ENCODE results near the gene RSPH10B2.
"Not testable (repeated sequence)": the region's sequence is repeated elsewhere in the genome, so short reads cannot be mapped to it uniquely, and the experiment has no call there.

The RSPH10B2 gene

DNA sequence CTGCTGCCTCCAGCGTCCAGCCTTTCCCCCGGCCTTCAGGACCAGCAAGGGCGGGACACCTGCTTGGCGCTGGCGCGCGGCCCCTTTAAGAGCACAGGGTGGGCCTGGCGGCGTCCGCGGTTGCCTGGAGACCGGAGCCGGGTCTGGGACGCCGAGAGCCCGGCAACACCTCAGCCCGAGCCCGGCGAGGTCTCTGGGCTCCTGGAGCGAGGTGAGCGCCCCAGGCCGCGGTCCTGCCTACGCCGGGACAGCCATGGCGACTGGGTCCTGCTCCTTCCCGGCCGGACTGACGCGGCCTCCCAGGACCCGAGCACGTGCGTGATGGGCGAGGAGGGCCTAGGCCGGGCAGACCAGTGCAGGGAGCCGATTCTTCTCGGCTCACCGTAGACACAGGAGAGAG, at the start of gene RSPH10B2:
Gene RSPH10B2, plus strand, starts transcription at position 140 of the 400 bp plus-strand sequence. CDS start 3,575 bp downstream, outside the sequence.
- not testable (repeated sequence) for H3K27ac ChIP-seq; DNase-seq (ENCODE audit: low read depth, low spot score)

DNA sequence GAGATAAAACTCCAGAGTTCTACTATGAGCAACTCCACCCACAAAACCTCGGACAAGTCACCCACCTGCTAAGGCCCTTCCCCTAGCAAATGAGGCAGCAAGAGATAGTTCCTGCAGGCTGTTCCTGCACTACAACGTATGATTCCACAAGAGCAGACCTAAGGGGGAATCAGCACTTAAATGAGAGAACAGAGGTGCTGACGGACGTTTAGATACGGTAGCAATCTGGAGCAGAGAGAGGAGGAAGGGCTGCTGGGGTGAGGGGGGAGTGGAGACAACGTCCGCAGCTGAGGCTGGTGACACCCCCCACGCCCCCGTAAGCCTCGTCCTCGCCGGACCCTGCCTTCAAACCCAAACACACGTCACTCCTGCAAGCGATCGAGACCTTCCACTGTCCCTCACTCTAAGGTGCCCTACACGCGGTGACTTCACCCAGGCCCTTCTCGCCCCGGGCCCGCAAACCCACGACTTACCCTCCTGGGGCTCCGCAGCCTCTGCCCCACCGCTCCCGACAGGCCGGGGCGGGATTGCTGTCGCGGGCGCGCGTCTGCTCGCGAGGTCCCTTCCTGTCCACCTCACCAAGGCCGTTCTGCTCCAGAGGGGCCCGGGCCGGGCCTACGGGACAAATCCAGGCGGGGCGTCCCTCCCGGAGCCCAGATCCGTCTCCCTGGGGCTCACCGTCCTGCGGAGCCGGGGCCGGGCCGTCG, 47.8 kb upstream of the RSPH10B2 start:
- H3K27ac ChIP-seq = peak overlapping the region; percentile 74
- no peak for DNase-seq (ENCODE audit: low read depth, low spot score)

DNA sequence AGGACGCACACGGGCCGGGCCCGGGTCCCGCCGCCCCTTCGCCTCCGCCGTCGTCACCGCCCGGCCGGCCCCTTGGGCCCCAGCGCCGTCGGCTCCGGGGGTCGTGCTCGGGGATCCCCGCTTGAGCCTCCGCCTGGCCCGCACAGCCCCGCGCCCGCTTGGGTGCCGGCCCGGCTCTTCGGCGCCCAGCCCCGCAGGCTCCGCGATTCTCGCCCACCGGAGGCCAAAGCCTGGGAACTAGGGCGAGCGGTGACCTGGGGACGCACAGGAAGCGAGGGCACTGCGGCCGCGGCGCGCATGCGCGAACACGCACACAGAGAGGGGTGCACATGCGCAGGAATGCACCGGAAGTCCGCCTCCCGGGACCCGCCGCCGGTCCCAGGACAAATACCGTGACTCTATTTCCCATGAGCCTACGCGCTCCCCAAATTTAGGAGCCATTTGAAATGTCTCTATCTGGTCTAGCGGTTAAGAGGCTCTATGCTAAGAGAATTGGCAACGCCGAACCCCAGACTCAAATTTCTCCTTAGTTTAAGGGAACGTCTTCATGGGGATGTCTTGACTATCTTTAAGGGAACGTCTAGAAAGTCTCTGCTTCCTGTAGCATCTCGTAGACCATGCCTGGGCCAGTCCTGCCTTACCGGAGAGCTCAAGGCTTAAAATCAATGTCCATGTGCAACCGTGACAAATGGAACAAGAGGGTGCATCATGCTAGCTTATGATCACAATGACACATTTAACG, 47.1 kb upstream of the RSPH10B2 start, which contains the start of gene ZNF12:
Gene ZNF12, minus strand, starts transcription at position 282 of the 742 bp plus-strand sequence. CDS start 1,774 bp downstream, outside the sequence.
- peak; percentile 57 for DNase-seq (ENCODE audit: low read depth, low spot score)
- H3K27ac ChIP-seq = peak within 1 kb of the TSS; percentile 74

DNA sequence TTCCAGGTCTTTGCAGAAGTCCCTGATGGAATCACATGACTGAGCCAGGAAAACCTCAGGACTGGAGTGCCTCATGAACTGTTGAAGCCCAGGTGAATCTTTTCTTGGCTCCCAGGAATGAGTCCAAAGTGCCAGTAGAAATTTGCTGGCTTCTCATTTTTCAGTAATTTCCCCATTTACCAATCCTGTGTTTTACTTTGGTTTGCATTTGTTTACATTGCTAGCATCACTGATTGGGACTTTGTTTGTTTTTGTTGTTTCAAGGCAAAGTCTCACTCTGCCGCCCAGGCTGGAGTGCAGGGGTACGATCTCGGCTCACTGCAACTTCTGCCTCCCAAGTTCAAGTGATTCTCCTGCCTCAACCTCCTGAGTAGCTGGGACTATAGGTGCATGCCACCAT, 45.6 kb upstream of the RSPH10B2 start:
- H3K27ac ChIP-seq = no peak overlapping the region
- DNase-seq (ENCODE audit: low read depth, low spot score) = no peak

DNA sequence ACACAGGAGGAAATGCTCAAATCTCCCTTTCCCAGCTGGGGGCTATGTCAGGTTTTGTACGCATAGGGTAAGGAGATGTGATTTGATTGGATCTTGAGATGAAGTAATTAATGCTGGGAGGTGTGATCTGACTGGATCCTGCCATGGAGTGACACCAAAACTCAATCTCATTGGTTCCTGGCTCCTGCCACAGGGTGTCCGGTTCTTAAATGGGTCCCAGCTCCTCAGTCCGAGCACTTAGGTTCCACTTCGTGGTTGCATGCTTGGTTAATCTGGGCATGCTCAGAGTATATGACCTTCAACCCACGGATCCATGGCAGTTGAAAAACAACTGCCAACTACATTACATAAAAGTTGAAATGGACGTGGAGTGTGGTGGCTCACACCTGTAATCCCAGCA, 44.1 kb upstream of the RSPH10B2 start:
- no peak for DNase-seq (ENCODE audit: low read depth, low spot score)
- no peak overlapping the region for H3K27ac ChIP-seq

DNA sequence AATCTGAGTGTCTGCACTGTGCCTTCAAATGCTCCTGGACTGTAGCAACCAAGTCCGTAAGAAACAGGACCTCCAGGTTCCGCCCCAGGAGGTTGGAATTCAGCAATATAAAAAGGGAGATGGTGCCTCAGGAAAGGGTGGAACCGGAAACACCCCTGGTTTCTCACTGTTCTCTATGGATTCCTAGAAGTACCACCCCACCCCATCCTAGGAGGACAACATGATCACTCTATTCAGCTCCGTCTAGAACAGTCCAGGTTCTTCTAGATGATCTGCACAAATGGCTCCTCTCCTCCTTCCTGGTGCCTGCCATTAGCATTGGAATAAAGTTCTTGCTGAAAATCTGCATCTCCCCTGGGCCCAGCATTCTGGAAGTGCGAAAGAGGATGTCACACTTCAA, 39.5 kb upstream of the RSPH10B2 start:
- H3K27ac ChIP-seq = no peak overlapping the region
- DNase-seq (ENCODE audit: low read depth, low spot score) = no peak

DNA sequence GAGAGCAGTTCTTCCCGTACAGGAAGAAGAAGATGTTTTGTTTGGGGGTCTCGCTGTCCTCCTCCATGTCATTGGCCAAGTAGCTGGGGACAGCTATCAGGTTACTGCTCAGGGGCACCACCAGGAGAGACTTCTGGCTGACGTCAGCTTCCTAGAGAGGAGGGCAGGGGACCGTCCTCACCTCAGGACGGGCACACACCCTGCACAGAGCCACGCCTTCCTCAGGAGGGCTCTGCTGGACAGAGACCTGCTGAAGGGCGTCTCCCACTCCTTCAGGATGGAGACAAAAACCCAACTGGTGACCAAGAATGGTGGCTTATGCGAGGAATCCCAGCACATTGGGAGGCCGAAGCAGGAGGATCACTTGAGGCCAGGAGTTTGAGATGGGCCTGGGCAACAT, 38.0 kb upstream of the RSPH10B2 start:
- not testable (repeated sequence) for DNase-seq (ENCODE audit: low read depth, low spot score)

DNA sequence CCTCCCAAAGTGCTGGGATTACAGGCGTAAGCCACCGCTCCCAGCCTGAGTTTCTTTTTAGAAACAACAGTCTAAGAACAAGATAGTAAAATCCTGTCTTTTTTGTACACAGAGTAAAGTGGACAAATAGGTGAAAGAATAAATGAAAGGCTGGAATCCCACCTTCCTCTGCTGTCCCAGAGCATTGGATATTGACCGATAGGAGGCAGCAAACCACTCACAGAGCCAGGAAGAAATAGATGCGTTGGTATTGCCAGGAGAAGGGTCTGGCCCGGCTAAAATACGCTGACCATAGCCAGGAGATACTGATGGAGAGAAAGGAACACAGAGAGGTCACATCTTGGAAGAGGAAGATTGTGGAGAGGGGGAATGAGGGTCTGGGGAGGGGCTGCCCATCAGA, 35.8 kb upstream of the RSPH10B2 start:
- H3K27ac ChIP-seq = no peak overlapping the region

More for the DNA sequence above, 38.0 kb upstream of the RSPH10B2 start:
- H3K27ac ChIP-seq = not testable (repeated sequence)

DNA sequence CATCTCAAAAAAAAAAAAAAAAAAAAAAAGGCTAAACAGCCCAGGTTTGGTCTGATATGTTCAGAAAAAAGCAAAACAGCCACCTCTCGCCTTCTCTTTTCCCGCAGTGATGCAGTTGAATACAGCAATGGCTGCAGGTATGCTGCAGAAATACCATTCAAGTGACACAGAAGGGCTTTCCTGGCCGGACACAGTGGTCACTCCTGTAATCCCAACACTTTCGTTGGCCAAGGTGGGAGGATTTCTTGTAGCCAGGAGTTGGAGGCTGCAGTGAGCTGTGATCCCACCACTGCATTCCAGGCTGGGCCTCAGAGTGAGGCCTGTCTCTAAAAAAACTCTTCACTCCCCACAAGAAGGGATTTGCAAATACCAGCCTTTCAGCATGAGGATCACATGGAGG, 29.6 kb upstream of the RSPH10B2 start:
- H3K27ac ChIP-seq; DNase-seq (ENCODE audit: low read depth, low spot score): not testable (repeated sequence)

More for the DNA sequence above, 35.8 kb upstream of the RSPH10B2 start:
- DNase-seq (ENCODE audit: low read depth, low spot score) = no peak

DNA sequence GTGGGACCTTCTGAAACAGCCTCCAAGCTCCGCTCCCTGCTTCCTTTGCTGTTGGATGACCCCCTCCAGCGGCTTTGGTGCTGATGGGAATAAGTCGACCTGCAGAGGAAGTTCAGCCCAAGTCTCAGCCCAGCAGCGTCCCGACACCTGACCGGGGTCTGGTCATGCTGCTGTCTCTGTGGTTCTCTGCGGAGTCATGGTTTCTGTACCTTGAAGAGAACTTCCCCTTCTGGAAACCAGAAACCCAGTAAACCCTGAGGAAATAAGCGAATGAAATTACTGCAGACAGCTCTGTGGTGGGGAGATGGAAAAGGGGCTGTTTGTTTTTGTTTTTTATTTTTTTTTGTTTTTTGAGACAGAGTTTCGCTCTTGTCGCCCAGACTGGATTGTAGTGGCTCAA, 28.9 kb upstream of the RSPH10B2 start:
- DNase-seq (ENCODE audit: low read depth, low spot score) = no peak
- H3K27ac ChIP-seq = no peak overlapping the region

DNA sequence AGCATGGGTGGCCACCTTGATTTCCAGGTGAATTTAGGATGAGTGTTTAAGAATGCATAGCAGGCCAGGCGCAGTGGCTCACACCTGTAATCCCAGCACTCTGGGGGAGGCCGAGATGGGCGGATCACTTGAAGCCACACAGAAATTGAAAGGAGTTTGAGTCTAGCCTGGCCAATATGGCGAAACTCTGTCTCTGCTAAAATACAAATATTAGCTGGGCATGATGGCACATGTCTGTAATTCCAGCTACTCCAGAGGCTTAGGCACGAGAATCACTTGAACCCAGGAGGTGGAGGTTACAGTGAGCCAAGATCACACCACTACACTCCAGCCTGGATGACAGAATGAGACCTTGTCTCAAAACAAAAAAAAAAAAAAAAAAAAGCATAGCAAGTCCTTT, 27.6 kb upstream of the RSPH10B2 start:
- DNase-seq (ENCODE audit: low read depth, low spot score) = not testable (repeated sequence)
- H3K27ac ChIP-seq = peak overlapping the region; percentile 58

DNA sequence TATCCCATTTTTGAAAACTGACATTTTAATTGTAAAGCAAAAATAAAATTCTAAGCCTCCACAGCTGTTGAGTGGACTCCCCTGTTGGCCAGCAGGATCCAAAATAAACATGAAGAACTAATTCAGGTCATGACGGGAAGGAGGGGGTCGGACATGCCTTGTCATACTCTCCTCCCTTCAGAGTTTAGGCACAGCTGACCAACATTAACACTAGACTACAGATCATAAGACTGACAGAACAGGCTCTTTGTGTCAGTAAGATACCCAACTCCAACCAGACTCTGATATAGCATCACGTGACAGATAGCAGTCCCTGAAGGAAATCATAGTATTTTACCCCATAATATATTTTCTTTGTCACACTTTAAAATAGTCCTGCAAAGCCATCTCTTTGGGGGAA, 26.2 kb upstream of the RSPH10B2 start:
- no peak overlapping the region for H3K27ac ChIP-seq
- no peak for DNase-seq (ENCODE audit: low read depth, low spot score)

DNA sequence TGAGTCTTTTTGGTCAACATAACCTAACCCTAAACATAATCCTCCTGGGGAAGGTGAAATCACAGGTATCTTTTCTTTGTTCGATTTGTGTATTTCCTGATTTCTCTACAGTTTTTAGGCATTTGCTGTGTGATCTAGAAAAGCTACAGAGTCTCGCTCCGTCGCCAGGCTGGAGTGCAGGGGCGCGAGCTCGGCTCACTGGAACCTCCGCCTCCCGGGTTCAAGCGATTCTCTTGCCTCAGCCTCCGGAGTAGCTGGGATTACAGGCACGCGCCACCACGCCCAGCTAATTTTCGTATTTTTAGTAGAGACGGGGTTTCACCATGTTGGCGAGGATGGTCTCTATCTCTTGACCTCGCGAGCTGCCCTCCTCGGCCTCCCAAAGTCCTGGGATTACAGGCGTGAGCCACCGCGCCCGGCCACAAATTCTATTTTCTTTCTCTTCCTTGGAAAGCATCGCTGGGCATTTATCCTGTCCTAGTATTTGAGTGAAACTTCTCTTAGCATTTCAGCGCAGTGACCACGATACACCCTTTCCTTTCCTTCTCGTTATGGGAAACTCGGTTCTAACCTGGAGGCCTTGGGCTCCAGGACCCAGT, 24.9 kb upstream of the RSPH10B2 start:
- DNase-seq (ENCODE audit: low read depth, low spot score) = not testable (repeated sequence)

DNA sequence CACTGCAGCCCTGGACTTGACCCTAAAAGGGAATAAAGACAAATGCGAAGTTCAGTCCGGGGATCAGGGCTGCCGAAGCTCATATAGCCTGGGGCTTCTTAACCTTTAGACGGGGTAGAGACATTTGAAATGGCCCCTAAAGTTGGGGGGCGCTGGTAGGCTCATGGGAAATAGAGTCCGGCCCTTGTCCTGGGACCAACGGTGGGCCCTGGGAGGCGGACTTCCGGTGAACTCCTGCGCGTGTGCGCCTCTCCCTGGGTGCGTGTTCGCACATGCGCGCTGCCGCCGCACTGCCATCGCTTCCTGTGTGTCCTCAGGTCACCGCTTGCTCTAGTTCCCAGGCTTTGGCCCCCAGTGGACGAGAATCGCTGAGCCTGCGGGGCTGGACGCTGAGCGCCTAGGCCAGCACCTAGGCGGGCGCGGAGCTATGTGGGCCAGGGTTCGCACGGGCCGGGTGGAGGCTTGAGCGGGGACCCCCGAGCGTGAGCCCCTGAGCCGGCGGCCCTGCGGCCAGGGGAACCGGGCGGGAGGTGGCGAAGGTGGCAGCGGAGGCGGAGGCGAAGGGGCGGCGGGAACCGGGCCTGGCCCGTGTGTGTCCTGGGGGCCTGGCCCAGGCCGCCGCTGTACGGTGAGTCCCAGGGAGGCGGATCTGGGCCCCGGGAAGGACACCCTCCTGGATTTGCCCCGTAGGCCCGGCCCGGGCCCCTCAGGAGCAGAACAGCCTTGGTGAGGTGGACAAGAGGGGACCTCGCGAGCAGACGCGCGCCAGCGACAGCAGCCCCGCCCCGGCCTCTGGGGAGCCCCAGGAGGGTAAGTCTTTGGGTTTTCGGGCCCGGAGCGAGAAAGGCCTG, 24.2 kb upstream of the RSPH10B2 start:
- DNase-seq (ENCODE audit: low read depth, low spot score) = no peak
- peak overlapping the region; percentile 72 for H3K27ac ChIP-seq

More for the DNA sequence above, 24.9 kb upstream of the RSPH10B2 start:
- H3K27ac ChIP-seq = peak overlapping the region; percentile 72

DNA sequence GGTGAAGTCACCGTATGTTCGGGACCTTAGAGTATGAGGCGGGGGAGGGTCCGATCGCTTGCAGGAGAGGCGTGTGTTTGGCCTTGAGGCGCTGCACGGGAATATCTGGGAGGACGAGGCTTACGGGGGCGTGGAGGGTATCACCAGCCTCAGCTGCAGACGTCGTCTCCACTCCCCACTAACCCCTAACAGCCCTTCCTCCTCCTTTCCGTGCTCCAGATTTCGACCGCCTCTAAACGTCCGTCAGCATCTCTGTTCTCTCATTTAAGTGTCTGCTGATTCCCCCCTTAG, 23.6 kb upstream of the RSPH10B2 start:
- peak overlapping the region; percentile 72 for H3K27ac ChIP-seq
- no peak for DNase-seq (ENCODE audit: low read depth, low spot score)

DNA sequence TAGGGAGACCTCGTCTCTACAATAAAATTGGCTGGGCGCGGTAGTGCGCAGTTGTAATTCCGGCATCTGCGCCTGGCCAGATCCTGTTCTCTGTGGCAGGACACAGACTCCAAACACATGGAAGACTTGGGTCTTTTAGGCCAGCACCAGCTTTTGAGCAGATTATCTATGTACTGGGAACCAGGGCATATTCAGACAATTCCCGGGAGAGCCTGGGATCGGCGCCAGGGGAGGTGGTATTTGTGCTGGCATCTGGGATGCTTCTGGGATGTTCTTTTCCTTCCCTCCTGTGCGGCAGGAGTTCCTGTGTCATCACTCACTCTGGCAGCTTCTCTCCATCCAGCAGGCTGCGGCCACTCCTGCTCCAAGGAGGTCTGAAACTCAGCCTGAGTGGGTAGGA, 15.5 kb upstream of the RSPH10B2 start:
- not testable (repeated sequence) for DNase-seq (ENCODE audit: low read depth, low spot score); H3K27ac ChIP-seq

DNA sequence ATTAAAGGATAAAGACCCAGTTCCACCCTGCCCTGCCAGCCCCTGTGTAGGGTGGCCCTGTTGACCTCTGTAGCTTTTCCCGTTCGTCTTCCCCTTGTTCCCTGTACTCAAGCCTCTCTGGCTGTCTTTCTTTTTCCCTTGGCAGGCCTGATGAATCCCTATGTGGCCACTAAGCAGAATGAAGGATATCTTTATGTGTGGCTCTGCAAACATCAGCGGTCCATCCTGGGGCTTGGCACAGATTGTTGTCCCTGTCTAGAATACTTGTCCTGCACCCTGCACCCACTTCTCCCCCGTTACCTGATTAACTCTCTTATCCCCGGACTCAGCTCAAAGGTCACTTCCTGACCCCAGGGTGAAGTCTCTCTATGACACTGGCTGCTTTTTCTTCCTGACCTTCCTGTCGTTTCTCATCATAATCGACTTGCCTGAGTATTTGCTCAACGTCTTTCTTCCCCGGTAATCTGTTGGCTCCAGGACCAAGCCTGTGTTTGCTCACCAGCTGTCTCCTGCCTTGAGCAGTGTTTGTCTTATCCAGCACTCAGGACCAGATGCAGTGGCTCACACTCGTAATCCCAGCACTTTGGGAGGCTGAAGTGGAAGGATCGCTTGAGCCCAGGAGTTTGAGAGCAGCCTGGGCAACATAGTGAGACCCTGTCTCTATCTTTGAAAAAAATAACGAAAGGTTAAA, 9.3 kb upstream of the RSPH10B2 start:
- H3K27ac ChIP-seq; DNase-seq (ENCODE audit: low read depth, low spot score): not testable (repeated sequence)

DNA sequence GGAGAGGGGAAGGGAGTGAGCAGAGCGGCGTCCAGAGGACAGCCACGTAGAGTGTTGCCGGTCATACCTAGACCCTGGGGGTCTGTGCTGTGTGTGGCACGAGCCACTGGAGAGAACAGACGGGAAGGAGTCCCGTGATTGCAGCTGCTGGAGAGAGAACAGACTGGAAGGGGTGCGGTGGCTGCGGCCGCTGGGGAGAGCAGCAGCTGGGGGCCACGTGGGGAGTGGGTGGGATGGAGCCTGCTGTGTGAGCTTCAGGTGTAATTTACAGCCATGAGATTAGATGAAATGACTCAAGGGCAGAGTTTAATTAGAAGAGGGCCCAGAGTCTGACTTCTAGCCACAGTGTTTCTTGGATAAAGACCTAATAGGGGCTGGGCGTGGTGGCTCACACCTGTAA, 4.6 kb upstream of the RSPH10B2 start:
- H3K27ac ChIP-seq; DNase-seq (ENCODE audit: low read depth, low spot score): not testable (repeated sequence)

DNA sequence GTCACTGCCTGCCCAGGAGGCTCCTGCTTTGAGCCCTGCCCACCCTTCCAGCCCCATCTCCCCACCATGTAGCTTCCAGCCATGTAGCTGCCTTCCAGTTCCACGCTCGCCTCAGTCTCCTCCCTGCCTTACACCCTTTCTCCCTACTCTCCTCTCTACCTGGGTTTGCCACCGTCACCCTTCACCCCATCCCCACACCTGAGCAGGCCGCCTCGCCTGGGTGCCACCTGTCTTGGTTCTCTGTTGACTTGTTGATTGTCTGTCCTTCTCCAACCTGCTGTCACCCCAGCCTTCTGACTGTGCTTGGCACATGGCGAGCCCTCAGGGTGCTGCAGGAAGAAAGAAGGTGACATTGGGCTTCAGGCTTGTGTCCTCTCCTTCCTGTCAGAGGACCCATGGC, 3.7 kb upstream of the RSPH10B2 start:
- DNase-seq (ENCODE audit: low read depth, low spot score) = not testable (repeated sequence)

DNA sequence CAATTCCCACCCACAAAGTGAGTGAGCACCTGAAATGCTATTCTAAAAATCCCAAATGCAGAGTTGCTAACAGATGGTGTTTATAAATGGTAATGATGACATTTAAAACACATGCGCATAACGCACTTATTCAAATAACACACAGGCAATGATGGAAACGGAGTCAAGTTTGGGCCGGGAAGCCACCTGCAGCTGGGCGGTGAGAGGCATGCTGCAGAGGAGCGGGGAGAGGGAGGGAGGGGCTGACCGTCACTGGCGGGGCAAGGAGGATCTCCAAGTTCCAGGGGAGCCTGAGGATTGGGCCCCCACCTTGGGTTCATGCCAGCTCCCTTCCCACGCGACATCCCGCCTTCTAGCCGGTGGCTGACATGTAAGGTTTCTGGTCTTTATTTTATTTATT, 7.3 kb downstream of the RSPH10B2 start:
- H3K27ac ChIP-seq; DNase-seq (ENCODE audit: low read depth, low spot score): not testable (repeated sequence)

More for the DNA sequence above, 3.7 kb upstream of the RSPH10B2 start:
- not testable (repeated sequence) for H3K27ac ChIP-seq

Data from epithelial cell of prostate (primary cell).